ENCODE data around the gene KIR2DL1.
"Not testable (repeated sequence)": the region's sequence is repeated elsewhere in the genome, so short reads cannot be mapped to it uniquely, and the experiment has no call there.

KIR2DL1 gene

DNA sequence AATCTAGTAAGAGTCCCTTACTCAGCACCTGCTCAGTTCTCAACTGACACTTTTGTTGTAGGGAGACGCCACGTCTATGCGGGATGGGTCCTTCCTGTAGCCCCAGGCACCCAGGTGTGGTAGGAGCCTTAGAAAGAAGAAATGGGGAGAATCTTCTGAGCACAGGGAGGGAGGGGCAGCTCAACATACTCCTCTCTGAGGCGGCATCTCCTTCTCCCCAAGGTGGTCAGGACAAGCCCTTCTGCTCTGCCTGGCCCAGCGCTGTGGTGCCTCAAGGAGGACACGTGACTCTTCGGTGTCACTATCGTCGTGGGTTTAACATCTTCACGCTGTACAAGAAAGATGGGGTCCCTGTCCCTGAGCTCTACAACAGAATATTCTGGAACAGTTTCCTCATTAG is 35.0 kb downstream of the KIR2DL1 start:
- Histone ChIP-seq H3K36me3 (ENCODE audit: insufficient read depth, low read length) (no peaks in the 10 kb centered on the region), H3K27me3 (ENCODE audit: insufficient read depth, low read length, poor library complexity, severe bottlenecking) (no peaks in the 10 kb centered on the region), H3K4me1 (ENCODE audit: insufficient read depth, low read length, poor library complexity, severe bottlenecking) (no peaks in the 10 kb centered on the region), H3K9me2 (replicated peaks; ENCODE audit: low read depth, low read length) (no peaks in the 10 kb centered on the region), H3K9ac (ENCODE audit: low read depth, low read length, poor library complexity, severe bottlenecking) (no peak overlapping the region), H3F3A (ENCODE audit: low read depth) (no peaks in the 10 kb centered on the region), H3K79me2 (ENCODE audit: insufficient read depth, low read length) (no peaks in the 10 kb centered on the region), H3K4me3 (ENCODE audit: low read length, poor library complexity, severe bottlenecking) (no peak overlapping the region), H4K20me1 (ENCODE audit: insufficient read depth, low read length, poor library complexity, severe bottlenecking) (no peaks in the 10 kb centered on the region), H2AFZ (ENCODE audit: low read length) (no peak overlapping the region), H3K4me2 (ENCODE audit: low read depth, low read length, poor library complexity, severe bottlenecking) (no peak overlapping the region), H3K9me3 (ENCODE audit: insufficient read depth, low read depth, low read length) (no peaks in the 10 kb centered on the region)
- TF ChIP-seq EZH2phosphoT487 (IDR thresholded peaks at IDR 0.05; ENCODE audit: borderline replicate concordance): no peak
- TF ChIP-seq, protein P1, sequence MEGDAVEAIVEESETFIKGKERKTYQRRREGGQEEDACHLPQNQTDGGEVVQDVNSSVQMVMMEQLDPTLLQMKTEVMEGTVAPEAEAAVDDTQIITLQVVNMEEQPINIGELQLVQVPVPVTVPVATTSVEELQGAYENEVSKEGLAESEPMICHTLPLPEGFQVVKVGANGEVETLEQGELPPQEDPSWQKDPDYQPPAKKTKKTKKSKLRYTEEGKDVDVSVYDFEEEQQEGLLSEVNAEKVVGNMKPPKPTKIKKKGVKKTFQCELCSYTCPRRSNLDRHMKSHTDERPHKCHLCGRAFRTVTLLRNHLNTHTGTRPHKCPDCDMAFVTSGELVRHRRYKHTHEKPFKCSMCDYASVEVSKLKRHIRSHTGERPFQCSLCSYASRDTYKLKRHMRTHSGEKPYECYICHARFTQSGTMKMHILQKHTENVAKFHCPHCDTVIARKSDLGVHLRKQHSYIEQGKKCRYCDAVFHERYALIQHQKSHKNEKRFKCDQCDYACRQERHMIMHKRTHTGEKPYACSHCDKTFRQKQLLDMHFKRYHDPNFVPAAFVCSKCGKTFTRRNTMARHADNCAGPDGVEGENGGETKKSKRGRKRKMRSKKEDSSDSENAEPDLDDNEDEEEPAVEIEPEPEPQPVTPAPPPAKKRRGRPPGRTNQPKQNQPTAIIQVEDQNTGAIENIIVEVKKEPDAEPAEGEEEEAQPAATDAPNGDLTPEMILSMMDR (conservative IDR thresholded peaks at IDR 0.05; ENCODE audit: low read length): no peak

DNA sequence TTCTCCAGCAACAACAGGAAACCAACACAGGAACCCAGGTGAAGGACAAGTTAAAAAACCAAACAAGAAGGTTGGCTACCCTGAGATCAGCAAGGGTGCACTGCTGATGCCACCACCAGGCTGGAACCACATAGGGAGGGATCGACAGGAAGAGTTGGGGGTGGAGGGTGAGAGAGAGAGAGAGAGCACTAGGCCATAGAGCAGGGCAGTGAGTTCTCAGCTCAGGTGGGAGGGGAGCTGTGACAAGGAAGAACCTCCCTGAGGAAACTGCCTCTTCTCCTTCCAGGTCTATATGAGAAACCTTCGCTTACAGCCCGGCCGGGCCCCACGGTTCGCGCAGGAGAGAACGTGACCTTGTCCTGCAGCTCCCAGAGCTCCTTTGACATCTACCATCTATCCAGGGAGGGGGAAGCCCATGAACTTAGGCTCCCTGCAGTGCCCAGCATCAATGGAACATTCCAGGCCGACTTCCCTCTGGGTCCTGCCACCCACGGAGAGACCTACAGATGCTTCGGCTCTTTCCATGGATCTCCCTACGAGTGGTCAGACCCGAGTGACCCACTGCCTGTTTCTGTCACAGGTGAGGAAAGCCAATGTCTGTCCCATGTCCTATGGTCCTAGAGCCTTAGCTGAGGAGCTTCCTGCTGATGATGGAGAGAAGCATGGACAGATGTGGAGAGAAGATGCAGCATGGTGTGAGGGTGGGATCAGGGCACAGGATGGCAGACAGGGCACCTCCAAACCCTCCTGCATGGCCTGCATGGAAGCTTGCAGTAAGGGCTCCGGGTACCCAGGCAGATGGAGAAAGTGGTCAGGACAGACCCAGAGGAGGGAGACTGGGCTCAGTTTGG is 36.3 kb downstream of the KIR2DL1 start:
- H3K27me3 ChIP-seq (ENCODE audit: insufficient read depth, low read length, poor library complexity, severe bottlenecking): no peaks in the 10 kb centered on the region
- no peaks in the 10 kb centered on the region for H4K20me1 ChIP-seq (ENCODE audit: insufficient read depth, low read length, poor library complexity, severe bottlenecking)
- H3K9me2 ChIP-seq (replicated peaks; ENCODE audit: low read depth, low read length): no peaks in the 10 kb centered on the region
- H3K4me3 ChIP-seq (ENCODE audit: low read length, poor library complexity, severe bottlenecking): no peak overlapping the region
- H3K4me1 ChIP-seq (ENCODE audit: insufficient read depth, low read length, poor library complexity, severe bottlenecking): no peaks in the 10 kb centered on the region
- H3K36me3 ChIP-seq (ENCODE audit: insufficient read depth, low read length): no peaks in the 10 kb centered on the region
- H3K79me2 ChIP-seq (ENCODE audit: insufficient read depth, low read length): no peaks in the 10 kb centered on the region
- H2AFZ ChIP-seq (ENCODE audit: low read length): no peak overlapping the region
- no peaks in the 10 kb centered on the region for H3K9me3 ChIP-seq (ENCODE audit: insufficient read depth, low read depth, low read length)
- H3F3A ChIP-seq (ENCODE audit: low read depth): no peaks in the 10 kb centered on the region
- no peak overlapping the region for H3K4me2 ChIP-seq (ENCODE audit: low read depth, low read length, poor library complexity, severe bottlenecking)
- no peak overlapping the region for H3K9ac ChIP-seq (ENCODE audit: low read depth, low read length, poor library complexity, severe bottlenecking)
- TF ChIP-seq EZH2phosphoT487 (IDR thresholded peaks at IDR 0.05; ENCODE audit: borderline replicate concordance): no peak
- TF ChIP-seq, protein P1 (conservative IDR thresholded peaks at IDR 0.05; ENCODE audit: low read length): no peak

DNA sequence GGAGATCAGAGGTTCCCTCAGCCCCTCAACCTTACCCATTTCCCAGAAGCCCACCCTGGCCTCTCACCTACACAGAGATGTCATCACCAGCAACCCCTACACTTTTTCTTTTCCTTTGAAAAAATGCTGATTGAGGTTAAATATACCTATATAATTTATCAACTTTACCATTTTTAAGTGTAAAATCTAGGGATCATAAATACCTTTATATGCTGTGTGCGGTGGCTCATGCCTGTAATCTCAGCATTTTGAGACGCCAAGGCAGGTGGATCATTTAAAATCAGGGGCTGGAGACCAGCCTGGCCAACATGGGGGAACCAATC is 36.9 kb downstream of the KIR2DL1 start:
- Histone ChIP-seq H3K9me2 (replicated peaks; ENCODE audit: low read depth, low read length) (no peaks in the 10 kb centered on the region), H3K4me3 (ENCODE audit: low read length, poor library complexity, severe bottlenecking) (no peak overlapping the region), H3F3A (ENCODE audit: low read depth) (no peaks in the 10 kb centered on the region), H2AFZ (ENCODE audit: low read length) (no peak overlapping the region), H3K4me2 (ENCODE audit: low read depth, low read length, poor library complexity, severe bottlenecking) (no peak overlapping the region), H3K27me3 (ENCODE audit: insufficient read depth, low read length, poor library complexity, severe bottlenecking) (no peaks in the 10 kb centered on the region), H3K36me3 (ENCODE audit: insufficient read depth, low read length) (no peaks in the 10 kb centered on the region), H3K9ac (ENCODE audit: low read depth, low read length, poor library complexity, severe bottlenecking) (no peak overlapping the region), H4K20me1 (ENCODE audit: insufficient read depth, low read length, poor library complexity, severe bottlenecking) (no peaks in the 10 kb centered on the region), H3K79me2 (ENCODE audit: insufficient read depth, low read length) (no peaks in the 10 kb centered on the region), H3K9me3 (ENCODE audit: insufficient read depth, low read depth, low read length) (no peaks in the 10 kb centered on the region), H3K4me1 (ENCODE audit: insufficient read depth, low read length, poor library complexity, severe bottlenecking) (no peaks in the 10 kb centered on the region)
- TF ChIP-seq, protein P1 (conservative IDR thresholded peaks at IDR 0.05; ENCODE audit: low read length): no peak
- no peak for TF ChIP-seq EZH2phosphoT487 (IDR thresholded peaks at IDR 0.05; ENCODE audit: borderline replicate concordance)

DNA sequence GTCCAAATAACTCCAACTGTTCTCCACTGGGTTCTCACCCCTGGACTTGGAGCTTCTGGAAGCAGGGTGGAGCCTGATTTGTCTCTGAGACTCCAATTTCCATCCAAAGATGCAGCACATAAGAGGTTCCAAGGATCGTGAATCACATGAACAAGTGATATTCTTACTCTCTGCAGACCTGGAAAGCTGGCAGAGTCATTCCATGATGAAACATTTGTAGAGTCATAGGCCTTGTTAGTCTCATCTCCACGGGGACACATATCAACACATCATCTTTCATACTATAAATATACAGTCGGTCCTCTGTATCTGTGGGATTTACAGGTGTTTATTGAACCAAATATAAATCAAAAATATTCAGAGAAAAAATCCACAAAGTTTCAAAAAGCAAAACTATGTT is 45.0 kb downstream of the KIR2DL1 start:
- not testable (repeated sequence) for H3K4me2 ChIP-seq (ENCODE audit: low read depth, low read length, poor library complexity, severe bottlenecking); H3K9ac ChIP-seq (ENCODE audit: low read depth, low read length, poor library complexity, severe bottlenecking); H3K4me1 ChIP-seq (ENCODE audit: insufficient read depth, low read length, poor library complexity, severe bottlenecking); H3K36me3 ChIP-seq (ENCODE audit: insufficient read depth, low read length); H2AFZ ChIP-seq (ENCODE audit: low read length); H3K79me2 ChIP-seq (ENCODE audit: insufficient read depth, low read length); H3F3A ChIP-seq (ENCODE audit: low read depth); H4K20me1 ChIP-seq (ENCODE audit: insufficient read depth, low read length, poor library complexity, severe bottlenecking); H3K9me3 ChIP-seq (ENCODE audit: insufficient read depth, low read depth, low read length); H3K4me3 ChIP-seq (ENCODE audit: low read length, poor library complexity, severe bottlenecking); H3K27me3 ChIP-seq (ENCODE audit: insufficient read depth, low read length, poor library complexity, severe bottlenecking); H3K9me2 ChIP-seq (replicated peaks; ENCODE audit: low read depth, low read length)

DNA sequence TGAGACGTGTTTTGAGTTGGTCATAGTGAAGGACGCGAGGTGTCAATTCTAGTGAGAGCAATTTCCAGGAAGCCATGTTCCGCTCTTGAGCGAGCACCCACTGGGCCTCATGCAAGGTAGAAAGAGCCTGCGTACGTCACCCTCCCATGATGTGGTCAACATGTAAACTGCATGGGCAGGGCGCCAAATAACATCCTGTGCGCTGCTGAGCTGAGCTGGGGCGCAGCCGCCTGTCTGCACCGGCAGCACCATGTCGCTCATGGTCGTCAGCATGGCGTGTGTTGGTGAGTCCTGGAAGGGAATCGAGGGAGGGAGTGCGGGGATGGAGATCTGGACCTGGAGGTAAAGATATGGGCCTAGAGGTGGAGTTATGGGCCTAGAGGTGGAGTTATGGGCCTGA is 46.7 kb downstream of the KIR2DL1 start, which contains the start of gene KIR3DL1:
TSS of gene KIR3DL1 (plus strand) at position 218 of the 400 bp plus-strand sequence.
- not testable (repeated sequence) for H4K20me1 ChIP-seq (ENCODE audit: insufficient read depth, low read length, poor library complexity, severe bottlenecking); H3K36me3 ChIP-seq (ENCODE audit: insufficient read depth, low read length); H3K4me3 ChIP-seq (ENCODE audit: low read length, poor library complexity, severe bottlenecking); H3K27me3 ChIP-seq (ENCODE audit: insufficient read depth, low read length, poor library complexity, severe bottlenecking); H3K4me1 ChIP-seq (ENCODE audit: insufficient read depth, low read length, poor library complexity, severe bottlenecking); H3K9me3 ChIP-seq (ENCODE audit: insufficient read depth, low read depth, low read length); H3F3A ChIP-seq (ENCODE audit: low read depth); H3K4me2 ChIP-seq (ENCODE audit: low read depth, low read length, poor library complexity, severe bottlenecking); H2AFZ ChIP-seq (ENCODE audit: low read length); H3K9me2 ChIP-seq (replicated peaks; ENCODE audit: low read depth, low read length); H3K79me2 ChIP-seq (ENCODE audit: insufficient read depth, low read length); H3K9ac ChIP-seq (ENCODE audit: low read depth, low read length, poor library complexity, severe bottlenecking)

Data from Loucy (cell line).